SK-N-SH treated with all-trans-retinoic acid at 6 μM for 48 hours (cell line): ENCODE measurements around the gene MT1E.
A peak's percentile ranks its signal among the peaks of the same experiment; 100 is the strongest.

Source experiments
- ATAC-seq: fragments of 200-7000 bp; cut with Tn5 transposase; 3 replicates; pipeline ENCODE4 v1.9.1; 2020; ENCODE audit warnings: mild to moderate bottlenecking, moderate library complexity
- ARNTL ChIP-seq: fragments of 450-650 bp; formaldehyde crosslinking; IDR thresholded peaks from 2 replicates; pipeline ENCODE4 v1.5.0; 2020; ENCODE audit warnings: low read depth, mild to moderate bottlenecking, moderate library complexity, borderline replicate concordance
- BACH2 ChIP-seq: fragments of 250-450 bp; sonication (Bioruptor Pico); IDR thresholded peaks from 2 replicates; pipeline ENCODE4 v1.9.0; 2021; ENCODE audit warnings: mild to moderate bottlenecking, borderline replicate concordance
- CREB5 ChIP-seq: fragments of 250-450 bp; sonication (Bioruptor Pico); IDR thresholded peaks from 2 replicates; pipeline ENCODE4 v1.5.1; 2020; ENCODE audit warnings: low read depth, mild to moderate bottlenecking, moderate library complexity
- CSDC2 ChIP-seq: fragments of 250-450 bp; sonication (Bioruptor Pico); IDR thresholded peaks from 2 replicates; pipeline ENCODE4 v1.5.0; 2020; ENCODE audit warnings: mild to moderate bottlenecking, moderate library complexity
- CSRNP3 ChIP-seq: fragments of 250-450 bp; sonication (Bioruptor Pico); IDR thresholded peaks from 2 replicates; pipeline ENCODE4 v1.5.1; 2021; ENCODE audit warnings: mild to moderate bottlenecking, moderate library complexity
- ESRRG ChIP-seq: fragments of 250-450 bp; sonication (Bioruptor Pico); IDR thresholded peaks from 2 replicates; pipeline ENCODE4 v1.6.1; 2021; ENCODE audit warnings: mild to moderate bottlenecking
- GLIS3 ChIP-seq: fragments of 250-450 bp; sonication (Bioruptor Pico); IDR thresholded peaks from 2 replicates; pipeline ENCODE4 v1.5.0; 2020; ENCODE audit warnings: mild to moderate bottlenecking, moderate library complexity
- ISL1 ChIP-seq: fragments of 250-450 bp; sonication (Bioruptor Pico); IDR thresholded peaks from 2 replicates; pipeline ENCODE4 v2.1.2; 2022; ENCODE audit warnings: mild to moderate bottlenecking, moderate library complexity
- PATZ1 ChIP-seq: fragments of 250-450 bp; sonication (Bioruptor Pico); IDR thresholded peaks from 2 replicates; pipeline ENCODE4 v1.8.0; 2020; ENCODE audit warnings: mild to moderate bottlenecking, moderate library complexity, borderline replicate concordance
- POU6F1 ChIP-seq: fragments of 250-450 bp; sonication (Bioruptor Pico); IDR thresholded peaks from 2 replicates; pipeline ENCODE4 v1.8.0; 2021; ENCODE audit warnings: low read depth, mild to moderate bottlenecking, moderate library complexity, borderline replicate concordance
- RARB ChIP-seq: fragments of 250-450 bp; sonication (Bioruptor Pico); IDR thresholded peaks from 2 replicates; pipeline ENCODE4 v1.8.0; 2021; ENCODE audit warnings: mild to moderate bottlenecking, moderate library complexity
- SNAI2 ChIP-seq: fragments of 250-450 bp; sonication (Bioruptor Pico); IDR thresholded peaks from 2 replicates; pipeline ENCODE4 v1.5.0; 2020; ENCODE audit warnings: mild to moderate bottlenecking, moderate library complexity
- TCF4 ChIP-seq: fragments of 250-450 bp; sonication (Bioruptor Pico); IDR thresholded peaks from 2 replicates; pipeline ENCODE4 v1.8.0; 2021; ENCODE audit warnings: mild to moderate bottlenecking, moderate library complexity, borderline replicate concordance
- TSHZ2 ChIP-seq: fragments of 250-450 bp; sonication (Bioruptor Pico); IDR thresholded peaks from 2 replicates; pipeline ENCODE4 v1.5.0; 2020; ENCODE audit warnings: mild to moderate bottlenecking, moderate library complexity
- ZFP3 ChIP-seq: fragments of 250-450 bp; sonication (Bioruptor Pico); IDR thresholded peaks from 2 replicates; pipeline ENCODE4 v1.5.0; 2020; ENCODE audit warnings: mild to moderate bottlenecking, moderate library complexity
- ZFP30 ChIP-seq: fragments of 450-650 bp; formaldehyde crosslinking; IDR thresholded peaks from 2 replicates; pipeline ENCODE4 v1.5.0; 2022; ENCODE audit warnings: mild to moderate bottlenecking, moderate library complexity
- ZNF565 ChIP-seq: fragments of 450-650 bp; formaldehyde crosslinking; conservative IDR thresholded peaks from 2 replicates; pipeline ENCODE4 v1.5.0; 2020; ENCODE audit warnings: low read depth, mild to moderate bottlenecking, moderate library complexity
- ZNF70 ChIP-seq: fragments of 450-650 bp; formaldehyde crosslinking; IDR thresholded peaks from 2 replicates; pipeline ENCODE4 v1.5.0; 2020; ENCODE audit warnings: mild to moderate bottlenecking, moderate library complexity
- ZNF8 ChIP-seq: fragments of 450-650 bp; formaldehyde crosslinking; IDR thresholded peaks from 2 replicates; pipeline ENCODE4 v1.5.0; 2020; ENCODE audit warnings: mild to moderate bottlenecking, moderate library complexity

The MT1E gene

GRCh38 chr16:56607675-56608042 lies 17.9 kb upstream of the MT1E start:
- no peak for TF ChIP-seq GLIS3
- TF ChIP-seq ISL1 (CRISPR knock-in tag), result no peak
- no peak for TF ChIP-seq ZFP30 (CRISPR knock-in tag)
- no peak for TF ChIP-seq POU6F1 (CRISPR knock-in tag)
- no peak for TF ChIP-seq ARNTL
- no peak for TF ChIP-seq CREB5 (CRISPR knock-in tag)
- no peak for TF ChIP-seq TSHZ2 (CRISPR knock-in tag)
- no peak for TF ChIP-seq ESRRG
- TF ChIP-seq ZNF70, result no peak
- no peak for TF ChIP-seq PATZ1 (CRISPR knock-in tag)
- TF ChIP-seq ZNF8 (CRISPR knock-in tag), result no peak
- TF ChIP-seq ZFP3, result no peak
- TF ChIP-seq RARB (CRISPR knock-in tag), result no peak
- no peak for TF ChIP-seq BACH2 (CRISPR knock-in tag)
- TF ChIP-seq SNAI2 (CRISPR knock-in tag), result no peak
- no peak for TF ChIP-seq CSDC2 (CRISPR knock-in tag)
- no peak for TF ChIP-seq ZNF565 (CRISPR knock-in tag)
- TF ChIP-seq TCF4 (CRISPR knock-in tag), result no peak
- no peak for TF ChIP-seq CSRNP3 (CRISPR knock-in tag)
- ATAC-seq, result no peak

- peak; percentile 85 for ATAC-seq
- TF ChIP-seq ZNF70, result peak; percentile 96
- no peak for TF ChIP-seq PATZ1 (CRISPR knock-in tag)
- TF ChIP-seq, all 23 proteins: peak for 1
Observed at GRCh38 chr16:56608043-56608875, 17.3 kb upstream of the MT1E start, which contains the start of gene MT2A. Gene MT2A (plus strand): TSS chr16:56608584. CDS start chr16:56608656, 72 bp downstream.
